Stomach (tissue), 4 donors: ENCODE results near the gene TSNAXIP1.

Experiments
- CTCF ChIP-seq, 7 experiments: fragments of 450-650 bp in 4 of 7; fragments of 200-600 bp in 3 of 7; sonication (generic) in 3 of 7; IDR thresholded peaks; one replicate each; pipeline ENCODE4 v1.5.1; 2016 to 2019; ENCODE audit warnings: antibody characterized with exemption in 7 of 7, control low read depth in 2 of 7, mild to moderate bottlenecking in 1 of 7
- EP300 ChIP-seq: sonication (generic); formaldehyde crosslinking; IDR thresholded peaks from one replicate; pipeline ENCODE4 v1.6.1; 2017; ENCODE audit warnings: antibody characterized with exemption
- POLR2A ChIP-seq, 4 donors: fragments of 450-650 bp; IDR thresholded peaks; one replicate each; pipeline ENCODE4 v1.6.1; 2016; ENCODE audit warnings: antibody characterized with exemption in 4 of 4, control low read depth in 2 of 4, mild to moderate bottlenecking in 1 of 4, moderate library complexity in 1 of 4
- POLR2AphosphoS5 ChIP-seq, 3 donors: sonication (generic); formaldehyde crosslinking; IDR thresholded peaks; one replicate each; pipeline ENCODE4 v1.6.1; 2016; ENCODE audit warnings: antibody characterized with exemption in 3 of 3

- TF ChIP-seq POLR2A (IDR thresholded peaks at IDR 0.05) (no peak), CTCF (IDR thresholded peaks at IDR 0.05) (no peak), POLR2AphosphoS5 (IDR thresholded peaks at IDR 0.05) (no peak), EP300 (no peak)
These were observed 34.6 kb downstream of the TSNAXIP1 start for GRCh38 chr16:67841198-67841815.
